PC-3 (cell line): ENCODE measurements around the gene EPN1.

Experiments
- EZH2phosphoT487 ChIP-seq: fragments of 300-600 bp; sonication (generic); IDR thresholded peaks from 2 replicates; pipeline ENCODE4 v1.6.1; 2018; ENCODE audit warnings: mild to moderate bottlenecking, antibody characterized with exemption, low read length, borderline replicate concordance
- TF ChIP-seq, protein P1 (sequence below): fragments of 300-600 bp; sonication (generic); conservative IDR thresholded peaks from 2 replicates; pipeline ENCODE4 v1.5.1; 2017; ENCODE audit warnings: antibody characterized with exemption, low read depth, mild to moderate bottlenecking, low read length

DNA sequence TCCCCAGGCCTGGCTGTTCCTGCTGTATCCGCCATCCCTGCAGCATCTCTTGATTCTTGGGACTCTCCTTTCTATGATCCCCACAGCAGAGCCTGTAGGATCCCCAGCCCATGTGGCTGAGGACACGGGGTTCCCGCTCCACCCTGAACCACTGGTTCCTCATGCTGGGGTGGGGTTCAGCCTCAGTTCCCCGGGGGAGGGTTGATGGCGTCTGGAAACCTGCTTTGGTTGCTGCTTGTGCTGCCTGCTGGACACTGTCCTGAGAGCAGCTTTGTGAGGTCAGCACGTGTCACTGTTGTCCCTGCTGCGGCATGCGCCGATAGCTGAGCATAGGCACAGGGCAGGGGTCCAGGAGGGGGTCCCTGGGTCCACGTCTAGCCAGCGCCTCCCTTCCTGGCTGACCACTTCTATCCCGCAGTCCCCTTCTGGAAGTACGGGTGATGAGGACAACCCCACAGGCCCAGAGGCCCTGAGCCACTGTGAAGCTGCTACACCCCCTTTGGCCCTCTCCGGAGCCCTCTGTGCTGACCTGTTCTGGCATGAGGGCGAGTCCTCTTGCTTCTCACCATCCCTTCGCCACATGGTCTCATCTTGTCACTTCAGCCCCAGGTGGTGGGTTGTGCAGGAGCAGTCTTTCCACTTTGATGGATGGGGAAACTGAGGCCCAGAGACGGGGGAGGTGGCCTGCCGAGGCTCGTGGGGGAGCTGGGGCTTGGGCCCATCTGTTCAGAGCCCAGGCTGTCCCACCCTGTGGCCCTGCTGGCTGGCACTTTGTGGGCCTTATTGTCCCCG, 5.5 kb downstream of the EPN1 start:
- TF ChIP-seq, protein P1, sequence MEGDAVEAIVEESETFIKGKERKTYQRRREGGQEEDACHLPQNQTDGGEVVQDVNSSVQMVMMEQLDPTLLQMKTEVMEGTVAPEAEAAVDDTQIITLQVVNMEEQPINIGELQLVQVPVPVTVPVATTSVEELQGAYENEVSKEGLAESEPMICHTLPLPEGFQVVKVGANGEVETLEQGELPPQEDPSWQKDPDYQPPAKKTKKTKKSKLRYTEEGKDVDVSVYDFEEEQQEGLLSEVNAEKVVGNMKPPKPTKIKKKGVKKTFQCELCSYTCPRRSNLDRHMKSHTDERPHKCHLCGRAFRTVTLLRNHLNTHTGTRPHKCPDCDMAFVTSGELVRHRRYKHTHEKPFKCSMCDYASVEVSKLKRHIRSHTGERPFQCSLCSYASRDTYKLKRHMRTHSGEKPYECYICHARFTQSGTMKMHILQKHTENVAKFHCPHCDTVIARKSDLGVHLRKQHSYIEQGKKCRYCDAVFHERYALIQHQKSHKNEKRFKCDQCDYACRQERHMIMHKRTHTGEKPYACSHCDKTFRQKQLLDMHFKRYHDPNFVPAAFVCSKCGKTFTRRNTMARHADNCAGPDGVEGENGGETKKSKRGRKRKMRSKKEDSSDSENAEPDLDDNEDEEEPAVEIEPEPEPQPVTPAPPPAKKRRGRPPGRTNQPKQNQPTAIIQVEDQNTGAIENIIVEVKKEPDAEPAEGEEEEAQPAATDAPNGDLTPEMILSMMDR: no peak
- no peak for TF ChIP-seq EZH2phosphoT487
